Islet of Langerhans (tissue), 1 donor: ENCODE measurements around the gene RASA4.
"Not testable (repeated sequence)": the region's sequence is repeated elsewhere in the genome, so short reads cannot be mapped to it uniquely, and the experiment has no call there.

Source experiments
- FAIRE-seq: peaks from one replicate; lab custom pipeline; 2011; peaks lifted over from hg19 to GRCh38; lab: Jason Lieb, UNC

RASA4 gene

DNA sequence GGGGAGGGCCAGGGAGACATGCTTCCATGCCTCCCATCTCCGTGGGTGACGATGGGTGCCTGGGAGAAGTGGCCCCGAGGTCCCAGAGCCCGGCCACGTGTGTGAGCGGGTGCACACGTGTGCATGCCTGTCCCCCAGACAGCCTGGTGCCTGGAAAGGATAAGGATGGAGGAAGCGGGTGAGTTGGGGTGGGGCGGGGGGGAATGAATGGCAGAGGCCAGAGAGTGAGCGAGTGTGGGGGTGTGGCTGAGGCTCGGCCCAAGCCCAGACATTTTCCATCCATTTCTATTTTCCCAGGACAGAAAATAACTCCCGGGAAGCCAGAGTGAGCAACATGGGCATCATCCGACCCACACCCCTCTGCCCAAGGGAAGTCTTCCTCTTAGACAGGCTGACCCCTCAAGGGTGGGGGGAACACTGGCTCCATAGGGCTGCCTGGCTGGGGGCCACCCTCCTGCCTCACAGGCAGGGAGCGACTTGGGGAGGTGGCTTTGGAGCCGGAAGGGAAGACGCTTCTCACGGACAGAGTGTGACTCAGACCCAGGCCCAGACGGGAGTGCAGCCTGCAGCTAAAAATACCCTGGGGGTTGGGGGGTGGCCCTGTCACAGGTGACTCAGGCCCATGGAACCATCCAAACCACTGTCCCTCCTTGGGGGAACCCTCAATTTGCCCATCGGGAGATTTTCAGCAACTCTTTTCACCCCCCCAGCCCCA, 12.0 kb downstream of the RASA4 start:
- not testable (repeated sequence) for FAIRE-seq

DNA sequence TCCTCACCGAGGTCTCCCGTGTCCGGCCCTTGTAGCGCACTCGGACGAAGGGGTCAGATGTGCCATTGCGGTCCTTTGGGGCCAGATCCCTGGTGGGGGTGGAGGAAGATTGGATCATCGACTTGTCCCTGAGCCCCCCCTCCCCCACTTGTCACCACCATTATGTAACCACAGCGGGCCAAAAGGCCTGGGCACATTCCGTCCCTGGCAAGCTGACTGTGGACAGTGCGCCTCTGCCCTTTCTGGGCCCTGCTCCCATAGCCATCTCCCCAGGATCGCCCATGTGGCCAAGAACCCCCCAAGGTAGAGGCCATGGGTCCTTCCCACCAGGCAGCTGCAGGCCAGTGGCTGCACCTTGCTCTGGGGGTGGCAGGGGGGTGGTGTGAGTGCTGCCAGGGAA, 14.2 kb downstream of the RASA4 start:
- FAIRE-seq, result not testable (repeated sequence)

DNA sequence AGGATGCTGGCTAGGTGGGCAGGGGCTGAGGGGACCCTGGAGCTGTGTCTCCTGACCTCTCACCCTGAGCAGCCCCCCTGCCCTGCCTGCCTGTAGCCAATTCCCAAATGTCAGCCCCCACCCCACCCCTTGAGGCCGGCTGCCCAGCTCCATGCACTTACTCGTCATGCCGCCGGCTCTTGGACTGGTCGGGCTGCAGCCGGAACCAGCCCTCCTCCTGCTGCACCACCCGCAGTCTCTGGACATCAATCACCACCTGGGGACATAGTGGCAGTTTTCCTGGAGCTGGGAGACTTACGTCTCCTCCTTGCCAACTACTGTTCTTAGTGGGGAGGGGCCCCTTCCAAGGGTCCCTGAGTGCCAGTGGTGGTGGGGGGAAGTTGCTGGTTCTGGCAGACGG, 16.9 kb downstream of the RASA4 start:
- not testable (repeated sequence) for FAIRE-seq

DNA sequence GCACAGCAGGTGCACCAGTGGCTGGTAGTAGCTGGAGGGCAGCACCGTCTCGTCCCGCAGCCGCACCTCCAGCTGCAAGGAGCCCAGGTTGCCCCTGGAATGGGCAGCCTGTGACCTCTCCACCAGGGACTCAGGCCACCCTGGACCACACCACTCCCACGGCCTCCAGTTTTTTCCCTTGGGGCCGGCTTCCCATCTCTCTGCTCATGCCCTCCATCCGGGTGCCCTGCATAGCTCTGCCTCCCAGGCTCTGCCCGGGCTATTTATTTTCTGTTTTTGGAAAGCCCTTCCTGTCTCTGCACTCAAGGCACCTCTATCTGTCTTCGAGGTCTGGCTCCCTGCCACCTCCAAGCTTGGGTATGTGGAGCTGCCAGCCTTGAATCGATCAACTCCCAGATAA, 20.5 kb downstream of the RASA4 start:
- FAIRE-seq, result not testable (repeated sequence)

DNA sequence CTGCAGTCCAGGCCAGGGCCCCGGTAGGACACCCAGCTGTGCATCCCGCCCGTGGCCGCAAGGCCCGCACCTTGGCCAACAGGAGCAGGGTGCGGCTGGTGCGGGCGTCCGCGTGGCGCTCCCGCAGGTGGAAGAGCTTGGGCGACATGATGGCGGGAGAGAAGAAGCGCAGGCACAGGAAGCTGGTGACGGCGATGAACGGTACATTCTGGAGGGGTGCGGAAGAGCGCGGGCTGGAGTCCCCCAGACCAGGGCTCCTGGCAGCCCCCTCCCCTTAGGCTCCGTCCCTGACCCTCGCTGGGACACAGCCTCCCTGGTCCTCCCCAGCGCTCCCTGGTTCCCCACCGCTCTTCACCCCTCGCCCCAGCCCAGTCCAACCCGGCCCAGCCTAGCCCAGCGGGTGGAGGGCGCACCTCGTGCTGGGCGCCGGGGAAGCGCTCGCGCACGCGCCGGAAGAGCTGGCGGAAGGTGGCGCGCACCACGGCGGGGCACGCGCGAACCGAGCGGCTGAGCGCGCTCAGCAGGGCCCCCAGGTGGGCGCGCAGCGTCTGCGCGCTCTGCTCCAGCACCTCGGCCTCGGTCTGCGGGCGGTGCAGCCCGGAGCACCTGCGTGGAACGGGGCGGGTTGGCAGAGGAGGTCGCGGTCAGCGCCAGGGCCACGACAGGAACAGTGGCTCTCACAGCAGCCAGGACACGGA, 22.8 kb downstream of the RASA4 start:
- FAIRE-seq, result not testable (repeated sequence)

DNA sequence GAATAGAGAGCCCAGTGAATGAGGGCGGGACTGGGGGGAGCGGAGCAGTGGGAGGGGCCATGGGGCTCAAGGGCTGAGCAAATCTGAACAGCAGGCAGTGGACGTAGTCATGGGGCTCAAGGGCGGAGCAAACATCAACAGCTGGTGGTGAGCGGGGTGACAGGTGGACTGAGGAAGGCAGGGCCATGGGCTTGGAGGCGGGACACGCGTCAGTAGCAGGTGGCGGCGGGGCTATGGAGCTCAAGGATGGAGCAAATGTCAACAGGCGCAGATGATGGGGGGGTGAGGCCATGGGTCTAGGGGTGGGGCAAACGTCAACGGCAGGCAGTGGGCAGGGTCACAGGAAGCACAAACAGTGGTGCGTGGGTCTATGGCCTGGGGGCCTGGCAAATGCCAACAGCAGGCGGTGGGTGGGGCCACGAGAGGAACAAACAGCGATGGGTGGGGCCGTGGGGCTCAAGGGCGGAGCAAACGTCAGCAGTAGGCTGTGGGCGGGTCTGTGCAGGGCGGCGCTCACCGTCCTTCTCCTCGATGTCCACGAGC, 24.0 kb downstream of the RASA4 start:
- FAIRE-seq, result not testable (repeated sequence)

DNA sequence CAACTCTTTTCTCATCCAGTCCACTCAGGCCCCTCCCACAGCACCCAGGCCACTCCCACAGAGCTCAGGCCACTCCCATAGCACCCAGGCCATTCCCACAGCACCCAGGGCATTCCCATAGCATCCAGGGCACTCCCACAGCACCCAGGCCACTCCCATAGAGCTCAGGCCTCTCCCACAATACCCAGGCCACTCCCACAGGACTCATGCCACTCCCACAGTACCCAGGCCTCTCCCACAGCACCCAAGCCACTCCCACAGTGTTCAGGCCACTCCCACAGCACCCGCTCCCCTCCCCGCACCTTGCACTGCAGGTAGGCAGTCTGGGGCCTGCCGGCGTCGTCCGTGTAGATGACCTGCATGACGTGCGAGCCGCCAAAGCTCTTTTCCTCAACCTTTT, 26.7 kb downstream of the RASA4 start:
- FAIRE-seq, result not testable (repeated sequence)

DNA sequence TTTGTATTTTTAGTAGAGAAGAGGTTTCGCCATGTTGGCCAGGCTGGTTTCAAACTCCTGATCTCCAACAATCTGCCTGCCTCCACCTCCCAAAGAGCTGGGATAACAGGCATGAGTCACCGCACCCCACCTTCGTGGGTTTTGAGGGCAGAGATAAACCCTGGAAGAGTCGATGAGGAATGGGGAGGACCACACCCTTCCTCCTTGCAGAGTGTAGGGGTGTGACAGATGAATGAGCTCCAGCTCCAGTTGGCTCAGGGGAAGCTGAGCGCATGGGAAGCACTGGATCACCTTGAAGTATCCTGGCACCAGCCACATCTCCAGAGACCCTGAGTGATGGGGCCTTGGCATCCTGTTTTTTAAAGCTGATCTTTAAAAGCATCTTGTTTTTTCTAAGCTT, 33.1 kb downstream of the RASA4 start:
- not testable (repeated sequence) for FAIRE-seq

DNA sequence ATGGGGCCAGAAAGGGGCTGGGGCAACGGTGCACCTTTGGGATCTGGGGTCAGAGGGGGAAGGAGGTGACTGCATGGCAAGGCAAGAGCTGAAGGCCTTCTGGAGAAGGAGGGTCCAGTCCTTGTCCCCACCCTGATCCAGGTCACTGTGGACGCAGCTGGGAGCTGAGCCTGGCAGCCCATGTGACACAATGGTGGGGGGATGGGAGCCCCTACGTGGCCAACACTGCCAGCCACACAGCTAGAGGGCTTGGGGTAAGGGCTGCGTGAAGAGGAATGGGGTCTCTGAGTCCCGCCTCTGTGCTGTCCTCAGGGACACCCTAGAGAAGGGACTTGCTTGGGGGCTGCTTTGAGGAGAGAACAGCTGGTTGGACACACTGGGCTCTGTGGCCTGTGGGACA, 34.8 kb downstream of the RASA4 start:
- not testable (repeated sequence) for FAIRE-seq

DNA sequence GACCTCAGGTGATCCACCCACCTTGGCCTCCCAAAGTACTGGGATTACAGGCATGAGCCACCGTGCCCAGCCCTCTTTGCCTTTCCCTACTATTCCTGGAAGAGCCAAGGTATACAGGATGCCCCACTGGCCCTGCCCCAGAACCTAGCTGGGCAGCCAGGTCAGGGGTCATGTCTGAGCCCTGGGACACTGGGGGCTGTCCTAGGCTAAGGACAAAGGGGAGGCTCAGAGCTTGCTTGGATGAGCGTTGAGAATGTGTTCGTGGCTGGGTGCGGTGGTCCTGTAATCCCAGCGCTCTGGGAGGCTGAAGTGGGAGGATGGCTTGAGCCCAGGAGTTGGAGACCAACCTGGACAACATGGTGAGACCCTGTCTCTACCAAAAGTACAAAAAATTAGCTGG, 38.1 kb downstream of the RASA4 start:
- FAIRE-seq, result not testable (repeated sequence)

DNA sequence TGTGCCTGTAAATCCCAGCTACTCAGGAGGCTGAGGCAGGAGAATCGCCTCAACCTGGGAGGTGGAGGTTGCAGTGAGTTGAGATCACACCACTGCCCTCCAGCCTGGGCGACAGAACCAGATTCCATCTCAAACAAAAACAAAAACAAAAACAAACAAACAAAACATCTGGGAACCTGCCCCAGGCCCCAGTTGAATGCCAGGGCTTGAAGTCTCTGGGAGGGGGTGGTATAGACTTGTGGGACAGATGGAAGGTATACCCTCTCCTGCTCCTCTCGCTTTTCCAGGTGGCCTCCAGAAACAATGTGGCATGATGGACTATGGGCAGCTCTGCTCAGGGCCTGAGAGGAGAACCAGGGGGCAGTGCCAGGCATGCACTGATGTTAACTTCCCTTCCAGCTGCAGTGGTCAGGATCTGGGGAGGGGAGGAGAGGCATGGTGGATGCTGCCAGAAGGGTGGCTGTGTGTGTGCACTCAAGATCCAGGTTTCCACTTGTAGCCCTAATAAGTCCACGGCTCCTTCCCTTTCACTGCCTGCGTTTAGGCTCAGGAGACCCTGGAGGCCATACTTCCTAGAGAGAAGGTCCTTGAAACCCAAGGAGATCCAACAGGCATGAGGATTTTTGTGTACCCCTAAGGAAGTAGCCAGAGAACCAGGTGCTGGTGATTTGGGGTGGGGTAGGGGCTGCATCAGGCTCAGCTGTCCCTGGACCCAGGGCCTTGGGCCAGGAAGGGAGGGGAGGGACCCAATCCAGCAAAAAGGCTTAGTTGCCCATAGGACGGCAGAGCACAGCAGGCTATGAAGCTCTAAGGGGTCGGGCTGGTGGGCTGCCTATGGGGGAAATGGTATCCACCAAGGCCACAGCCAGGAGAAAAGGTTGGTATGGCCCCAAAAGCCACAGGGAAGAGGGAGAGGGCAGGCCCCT, 39.0 kb downstream of the RASA4 start:
- FAIRE-seq, result not testable (repeated sequence)

DNA sequence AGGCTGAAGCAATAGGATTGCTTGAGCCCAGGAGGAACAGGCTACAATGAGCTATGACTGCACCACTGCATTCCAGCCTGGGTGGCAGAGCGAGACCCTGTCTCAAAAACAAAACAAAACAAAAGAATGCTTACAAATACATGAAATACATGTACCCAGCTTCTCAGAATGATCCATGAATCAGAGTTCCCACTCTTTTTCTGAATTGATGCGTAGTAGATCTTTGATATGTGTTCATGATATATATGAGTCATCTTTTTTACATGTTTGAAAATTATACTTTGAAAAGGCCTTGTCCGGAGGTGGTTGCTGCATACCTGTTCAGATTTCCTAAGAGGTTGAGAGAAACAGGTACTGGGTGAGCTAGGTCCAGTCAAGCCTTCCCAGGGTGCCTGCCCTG, 40.2 kb downstream of the RASA4 start:
- FAIRE-seq, result not testable (repeated sequence)

DNA sequence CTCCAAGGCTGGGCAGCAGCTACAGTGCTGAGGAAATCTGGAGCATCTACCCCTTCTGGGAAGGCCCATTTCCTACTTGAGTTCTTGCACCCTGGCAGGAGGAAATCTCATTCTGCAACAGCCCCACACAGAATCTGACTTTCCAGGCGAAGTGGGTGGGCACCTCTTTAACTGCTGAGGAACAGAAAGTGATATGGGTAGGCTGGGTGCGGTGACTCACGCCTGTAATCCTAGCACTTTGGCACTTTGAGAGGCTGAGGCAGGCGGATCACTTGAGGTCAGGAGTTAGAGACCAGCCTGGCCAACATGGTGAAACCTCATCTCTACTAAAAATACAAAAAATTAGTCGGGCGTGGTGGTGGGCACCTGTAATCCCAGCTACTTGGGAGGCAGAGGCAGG, 41.9 kb downstream of the RASA4 start:
- not testable (repeated sequence) for FAIRE-seq

DNA sequence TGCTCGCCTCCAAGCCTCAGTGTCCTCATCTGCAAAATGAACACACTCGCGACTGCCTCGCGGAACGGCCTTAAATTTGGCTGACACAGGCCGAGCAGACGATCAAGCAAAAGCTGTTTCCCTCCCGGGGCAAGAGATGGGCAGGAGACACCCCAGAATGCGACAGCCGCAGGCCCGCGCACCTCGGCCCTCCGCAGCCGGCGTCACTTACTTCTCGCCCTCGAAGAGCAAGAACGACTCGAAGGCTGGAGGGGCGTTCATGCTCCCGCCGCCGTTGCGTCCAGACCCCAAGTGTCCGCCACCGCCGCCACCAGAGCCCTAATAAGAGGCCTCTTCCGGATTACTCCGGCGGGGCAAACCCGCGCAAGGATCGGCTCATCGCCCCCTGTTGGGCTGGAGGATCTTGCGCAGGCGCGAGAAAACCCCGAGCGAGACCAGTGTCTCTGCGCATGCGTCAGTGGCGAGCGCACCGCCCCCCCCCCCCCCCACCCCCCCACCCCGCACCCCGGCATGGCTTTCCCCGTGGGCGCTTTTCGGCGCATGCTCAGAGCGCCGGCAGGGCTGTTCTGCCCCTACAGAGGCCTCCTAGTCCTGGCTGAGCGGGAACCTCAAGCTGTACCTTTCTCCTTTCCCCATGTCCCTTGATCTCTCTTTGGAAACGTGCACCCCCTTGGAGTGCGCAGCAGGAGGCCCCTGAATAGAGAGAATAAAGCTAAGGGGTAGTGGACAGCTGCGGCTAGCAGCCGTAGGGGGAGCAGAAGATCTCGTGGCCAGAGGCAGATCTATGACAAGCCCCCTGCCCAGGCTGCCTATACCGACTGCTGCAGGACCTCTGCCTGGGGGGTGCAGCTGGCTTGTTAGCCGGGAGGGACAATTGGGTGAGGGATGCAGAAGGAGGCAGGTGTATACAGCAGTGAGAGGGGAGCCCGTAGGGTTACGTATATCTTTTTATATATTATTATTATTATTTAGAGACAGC, 44.0 kb downstream of the RASA4 start, which contains the start of gene POLR2J3:
TSS of gene POLR2J3 (minus strand) at position 323 of the 979 bp plus-strand sequence. CDS start at position 261, 62 bp downstream.
- not testable (repeated sequence) for FAIRE-seq

DNA sequence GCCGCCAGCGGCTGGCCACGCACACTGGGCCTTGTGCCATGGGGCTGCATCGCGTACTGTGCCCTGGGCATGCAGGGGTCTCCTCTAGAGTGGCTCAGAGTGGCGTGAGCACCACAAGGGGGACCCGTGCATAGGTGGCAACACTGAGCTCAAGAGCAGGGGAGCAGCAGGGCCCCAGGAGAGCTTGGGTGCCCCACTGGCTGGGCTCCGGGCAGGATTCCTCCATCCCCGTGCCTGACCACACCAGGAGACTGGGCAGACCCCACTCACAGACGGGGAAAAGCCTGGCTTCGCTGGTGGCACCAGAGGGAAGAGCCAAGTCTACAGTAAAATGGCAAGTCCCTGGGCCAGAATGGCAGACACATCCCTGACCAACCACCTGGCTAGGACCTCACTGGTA, 47.9 kb downstream of the RASA4 start:
- FAIRE-seq, result not testable (repeated sequence)

DNA sequence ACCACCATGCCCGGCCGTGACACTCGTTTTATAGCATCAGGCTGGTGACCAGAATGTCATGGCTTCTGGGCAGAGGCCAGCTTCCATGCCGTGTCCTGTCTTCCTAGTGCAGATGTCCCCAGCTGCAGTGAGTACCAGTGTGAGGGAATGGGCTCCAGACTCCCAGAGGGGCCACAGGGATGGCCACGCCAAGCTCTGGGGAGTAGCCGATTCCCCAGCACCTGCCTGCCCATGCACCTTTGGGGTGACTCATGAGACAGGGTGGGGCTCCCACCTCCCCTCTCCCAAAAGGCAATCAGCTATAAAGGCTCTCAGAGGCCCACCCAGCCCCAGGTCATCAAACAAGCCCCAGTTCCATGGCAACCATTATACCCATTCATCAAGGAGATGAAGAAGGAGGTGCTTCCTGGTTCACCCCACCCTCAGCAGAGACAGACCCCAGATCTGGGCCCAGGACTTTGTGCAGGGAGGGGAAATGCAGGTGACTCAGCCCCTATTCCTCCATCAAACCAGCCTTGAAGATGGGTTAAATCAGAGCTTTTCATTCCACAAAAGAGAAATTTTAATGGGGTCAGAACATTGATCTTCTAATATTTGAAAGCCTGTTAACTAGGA, 65.6 kb downstream of the RASA4 start, which contains the start of gene SPDYE2:
TSS of gene SPDYE2 (plus strand) at position 419 of the 615 bp plus-strand sequence. CDS start 2,030 bp downstream, outside the sequence.
- not testable (repeated sequence) for FAIRE-seq

DNA sequence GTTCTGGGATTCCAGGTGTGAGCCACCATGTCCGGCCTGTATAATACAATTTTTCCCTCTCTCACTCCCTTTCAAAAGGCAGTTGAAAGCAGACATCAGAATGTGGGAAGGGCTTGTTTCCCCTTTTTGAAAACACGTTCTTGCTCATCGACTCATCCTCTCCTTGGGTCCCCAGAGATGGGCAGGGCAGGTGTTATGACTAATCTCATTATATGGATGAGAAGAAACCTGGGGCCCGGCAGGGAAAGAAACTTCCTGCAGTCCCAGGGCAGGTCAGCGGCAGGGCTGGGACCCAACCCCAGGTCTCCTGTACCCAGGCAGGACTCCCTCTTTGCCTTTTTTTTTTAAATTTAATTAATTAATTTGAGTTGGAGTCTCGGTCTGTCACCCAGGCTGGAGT, 70.2 kb downstream of the RASA4 start:
- not testable (repeated sequence) for FAIRE-seq

DNA sequence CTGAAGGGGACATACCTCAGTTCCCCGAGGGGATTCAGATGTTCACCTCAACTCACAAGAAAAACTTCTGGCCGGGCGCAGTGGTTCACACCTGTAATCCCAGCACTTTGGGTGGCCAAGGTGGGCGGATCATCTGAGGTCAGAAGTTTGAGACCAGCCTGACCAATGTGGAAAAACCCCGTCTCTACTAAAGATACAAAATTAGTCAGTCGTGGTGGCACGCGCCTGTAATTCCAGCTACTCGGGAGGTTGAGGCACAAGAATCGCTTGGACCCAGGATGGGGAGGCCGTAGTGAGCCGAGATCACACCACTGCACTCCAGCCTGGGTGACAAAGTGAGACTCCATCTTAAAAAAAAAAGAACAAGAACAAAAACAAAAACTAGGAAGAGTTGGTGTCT, 71.3 kb downstream of the RASA4 start:
- FAIRE-seq, result not testable (repeated sequence)

DNA sequence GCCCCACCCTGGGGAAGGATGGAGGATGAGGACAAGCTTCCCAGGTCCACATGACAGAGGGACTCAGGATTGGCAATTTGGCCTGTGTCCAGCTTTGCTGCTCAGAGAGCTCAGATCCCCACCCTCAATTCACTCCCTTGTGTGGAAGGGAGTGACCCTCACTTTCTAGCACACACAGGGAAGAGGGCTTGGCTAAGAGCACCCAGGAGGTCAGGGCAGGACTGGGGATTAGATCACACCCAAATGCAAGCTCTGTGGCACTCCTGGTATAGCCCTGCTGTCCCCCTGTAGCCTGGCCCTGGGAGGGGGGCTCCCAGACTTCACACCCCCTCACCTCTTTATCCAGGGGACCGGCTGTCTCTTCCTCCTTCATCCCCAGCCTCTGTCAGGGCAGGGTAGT, 72.2 kb downstream of the RASA4 start:
- FAIRE-seq, result not testable (repeated sequence)

DNA sequence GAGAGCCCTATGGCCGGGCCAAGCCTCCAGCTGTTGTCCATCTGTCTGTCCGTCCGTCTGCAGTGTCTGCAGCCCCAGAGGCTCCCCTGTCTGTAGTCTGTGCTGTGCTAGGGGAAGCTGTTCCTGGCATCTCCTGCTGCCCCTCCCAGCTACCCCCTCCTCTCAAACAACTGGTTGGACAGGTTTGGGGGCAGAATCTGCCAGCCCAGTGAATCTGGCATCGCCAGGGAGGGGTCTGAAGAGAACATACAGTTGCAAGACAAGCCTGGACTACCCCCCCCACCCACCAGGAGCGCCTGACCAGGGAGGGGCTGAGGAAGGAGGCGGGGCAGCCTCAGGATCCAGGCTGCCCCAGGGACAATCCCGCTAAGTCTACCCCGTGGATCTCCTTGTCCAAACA, 73.0 kb downstream of the RASA4 start, which contains the start of gene UPK3BL2:
TSS of gene UPK3BL2 (minus strand) at position 101 of the 400 bp plus-strand sequence. CDS start at position 41, 60 bp downstream.
- FAIRE-seq, result not testable (repeated sequence)
